T-cell (primary cell): Measurements from ENCODE around the gene CFAP299. TPM values are rescaled to one million over a fixed set of nuclear protein-coding genes. Genes with fewer than 3 reads are reported as not detected.
A peak's percentile ranks its signal among the peaks of the same experiment; 100 is the strongest.

Source experiments
- ATAC-seq, 4 experiments: fragments of 200-7000 bp in 3 of 4; fragments of 150-1000 bp in 1 of 4; cut with Tn5 transposase; replicated peaks in 1 of 4; 1 replicate in 3 of 4; 2 replicates in 1 of 4; pipeline ENCODE4 v1.10.0; 2021; ENCODE audit warnings: moderate library complexity in 3 of 4, mild to moderate bottlenecking in 2 of 4, moderate number of reproducible peaks in 1 of 4
- CTCF ChIA-PET, 2 donors: fragments of 300-600 bp; sonication (Branson Sonifier 250); formaldehyde crosslinking; loops; one replicate each; lab custom pipeline; 2022; ENCODE audit warnings: antibody characterized with exemption in 2 of 2; lab: Charles Lee
- POLR2A ChIA-PET, 2 donors: fragments of 300-600 bp; sonication (Branson Sonifier 250); formaldehyde crosslinking; loops; one replicate each; lab custom pipeline; 2022; ENCODE audit warnings: antibody characterized with exemption in 2 of 2; lab: Charles Lee
- DNase-seq, 35 experiments: peaks; one replicate each; pipeline versions ENCODE4 v3.0.0 to v3.0.0-alpha.2; 2013 to 2023
- H3K27ac ChIP-seq: one replicate; pipeline ENCODE4 v1.5.1; 2013; ENCODE audit warnings: low read length
- H3K27me3 ChIP-seq, 2 experiments: replicated peaks in 1 of 2; 1 replicate in 1 of 2; 2 replicates in 1 of 2; pipeline versions ENCODE4 v1.6.1 to v1.7.0; 2013; ENCODE audit warnings: low read length in 1 of 2, mixed read lengths in 1 of 2; ENCODE audit not compliant: control insufficient read depth in 2 of 2, insufficient read depth in 2 of 2; ENCODE audit errors: extremely low read depth in 1 of 2
- H3K36me3 ChIP-seq, 2 donors: 1 replicate in 1 of 2; 2 replicates in 1 of 2; pipeline versions ENCODE4 v1.6.1 to v1.7.0; 2013; ENCODE audit warnings: low read length in 1 of 2; ENCODE audit not compliant: control insufficient read depth in 2 of 2, insufficient read depth in 1 of 2; ENCODE audit errors: extremely low read depth in 1 of 2
- H3K4me1 ChIP-seq, 2 experiments: 1 replicate in 1 of 2; 2 replicates in 1 of 2; pipeline versions ENCODE4 v1.6.1 to v1.7.0; 2013; ENCODE audit warnings: low read length in 2 of 2, mixed read lengths in 1 of 2; ENCODE audit not compliant: insufficient read depth in 2 of 2, control insufficient read depth in 1 of 2; ENCODE audit errors: extremely low read depth in 1 of 2
- H3K4me3 ChIP-seq, 2 donors: 1 replicate in 1 of 2; 2 replicates in 1 of 2; pipeline versions ENCODE4 v1.5.1 to v1.7.0; 2013; ENCODE audit warnings: mild to moderate bottlenecking in 2 of 2, low read length in 1 of 2, moderate library complexity in 1 of 2; ENCODE audit not compliant: control insufficient read depth in 1 of 2; ENCODE audit errors: extremely low read depth in 1 of 2
- H3K9me3 ChIP-seq: 2 replicates; pipeline ENCODE4 v1.7.0; 2013
- H3K27ac Mint-ChIP-seq, 2 donors: one replicate each; pipeline ENCODE4 v1.8.0; 2020 to 2021; ENCODE audit warnings: mild to moderate bottlenecking in 2 of 2, mixed read lengths in 2 of 2
- H3K27me3 Mint-ChIP-seq, 2 donors: one replicate each; pipeline ENCODE4 v1.8.0; 2021 to 2022; ENCODE audit warnings: mixed read lengths in 2 of 2
- H3K36me3 Mint-ChIP-seq: one replicate; pipeline ENCODE4 v1.8.0; 2021; ENCODE audit warnings: mixed read lengths
- H3K4me1 Mint-ChIP-seq, 3 donors: one replicate each; pipeline ENCODE4 v1.8.0; 2020 to 2022; ENCODE audit warnings: mixed read lengths in 3 of 3, mild to moderate bottlenecking in 1 of 3
- H3K4me3 Mint-ChIP-seq, 3 donors: one replicate each; pipeline ENCODE4 v1.8.0; 2020 to 2022; ENCODE audit warnings: mild to moderate bottlenecking in 3 of 3, mixed read lengths in 3 of 3, moderate library complexity in 3 of 3
- H3K9me3 Mint-ChIP-seq, 3 donors: one replicate each; pipeline ENCODE4 v1.8.0; 2020 to 2022; ENCODE audit warnings: mixed read lengths in 3 of 3
- WGBS: methylation state at CpG from one replicate; pipeline ENCODE4 v1.1.5; 2013; ENCODE audit warnings: missing lambda C conversion rate; ENCODE audit not compliant: insufficient coverage; 5-methylcytosine and 5-hydroxymethylcytosine counted together
- total RNA-seq, 35 experiments: library from RNA in 6 of 35; stranded (reverse) in 6 of 35; fragments of 120-200 nt in 1 of 35; gene quantifications; one replicate each; pipeline versions ENCODE4 v1.2.1 to v1.2.4 and lab custom pipeline; 2013 to 2026

The CFAP299 gene
- total RNA-seq, 5 donors from 2014 or later (not counting 1 experiment from before 2014, with no cell fraction given), result 0.35 TPM; not detected in 4

- no peak overlapping the region for H3K4me3 Mint-ChIP-seq
- H3K4me3 ChIP-seq, result no peak overlapping the region
These were observed 136.2 kb downstream of the CFAP299 start for GRCh38 chr4:80471756-80472155.

GRCh38 chr4:80475236-80475635 is 139.7 kb downstream of the CFAP299 start:
- ATAC-seq, result no peak
- CTCF ChIA-PET, result no interaction called here
- peaks cover 8 to 16% (median 9%) of the 10 kb centered on the region in 3 donors for H3K4me1 Mint-ChIP-seq
- no peaks in the 10 kb centered on the region for H3K9me3 ChIP-seq
- peak overlapping the region; percentile 19 to 28 for H3K27ac Mint-ChIP-seq
- H3K4me3 Mint-ChIP-seq, result no peak overlapping the region
- no peaks in the 10 kb centered on the region for H3K27me3 Mint-ChIP-seq
- no peaks in the 10 kb centered on the region for H3K36me3 ChIP-seq
- H3K9me3 Mint-ChIP-seq, result peaks cover 0 to 8% (median 4%) of the 10 kb centered on the region in 3 donors
- H3K27me3 ChIP-seq, result no peaks in the 10 kb centered on the region
- POLR2A ChIA-PET, result no interaction called here
- H3K27ac ChIP-seq, result no peak overlapping the region
- no peak overlapping the region for H3K4me3 ChIP-seq
- no peak for DNase-seq
- H3K4me1 ChIP-seq, result no peaks in the 10 kb centered on the region
- WGBS, result 83% methylated on average over 2 of the region's 2 CpGs
- H3K36me3 Mint-ChIP-seq, result no peaks in the 10 kb centered on the region

More at GRCh38 chr4:80471756-80472155, 136.2 kb downstream of the CFAP299 start:
- no peak overlapping the region for H3K27ac Mint-ChIP-seq
- POLR2A ChIA-PET, result no interaction called here
- no peak for DNase-seq
- no peaks in the 10 kb centered on the region for H3K36me3 Mint-ChIP-seq
- H3K9me3 Mint-ChIP-seq, result peaks cover 0 to 5% (median 2%) of the 10 kb centered on the region in 3 donors
- ATAC-seq, result no peak
- H3K27ac ChIP-seq, result no peak overlapping the region
- no peaks in the 10 kb centered on the region for H3K36me3 ChIP-seq
- H3K4me1 ChIP-seq, result no peaks in the 10 kb centered on the region
- H3K4me1 Mint-ChIP-seq, result peaks cover 8 to 19% (median 14%) of the 10 kb centered on the region in 3 donors
- WGBS, result 100% methylated on average over 1 of the region's 9 CpGs
- H3K27me3 Mint-ChIP-seq, result no peaks in the 10 kb centered on the region
- H3K27me3 ChIP-seq, result no peaks in the 10 kb centered on the region
- CTCF ChIA-PET, result no interaction called here
- H3K9me3 ChIP-seq, result no peaks in the 10 kb centered on the region

- H3K36me3 ChIP-seq, result no peaks in the 10 kb centered on the region
These were observed 140.3 kb downstream of the CFAP299 start for GRCh38 chr4:80475798-80476197.

DNA sequence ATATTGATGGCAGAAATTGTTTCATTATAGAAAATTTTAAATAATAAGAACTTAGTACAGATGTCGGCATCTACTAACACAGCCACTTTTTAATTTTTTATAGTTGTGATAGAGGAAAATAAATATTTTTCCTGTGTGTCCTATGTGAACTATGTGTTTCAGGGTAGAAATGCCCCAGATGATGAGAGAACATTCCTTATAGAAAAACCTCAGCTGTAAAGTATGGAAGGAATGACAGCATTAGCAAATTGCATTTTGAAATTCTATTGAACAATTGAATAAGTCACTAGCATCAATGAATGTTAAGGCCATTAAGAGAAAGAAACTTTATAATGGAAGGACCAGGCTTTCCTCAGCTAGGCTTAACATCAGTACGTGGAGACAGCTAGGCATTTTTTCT is 149.2 kb downstream of the CFAP299 start:
- peaks cover 8 to 13% (median 9%) of the 10 kb centered on the region in 3 donors for H3K4me1 Mint-ChIP-seq
- DNase-seq (no peak), ATAC-seq (no peak)
- H3K36me3 Mint-ChIP-seq, result no peaks in the 10 kb centered on the region
- Histone ChIP-seq H3K4me3 (no peak overlapping the region), H3K27me3 (no peaks in the 10 kb centered on the region), H3K27ac (no peak overlapping the region), H3K9me3 (no peaks in the 10 kb centered on the region), H3K4me1 (no peaks in the 10 kb centered on the region), H3K36me3 (no peaks in the 10 kb centered on the region)
- CTCF ChIA-PET, result no interaction called here
- H3K27ac Mint-ChIP-seq, result no peak overlapping the region
- WGBS, result no CpG with 5 or more reads among the region's 2 CpGs
- POLR2A ChIA-PET, result interaction anchor here in 1 of 2 donors (0.7 kb wide), 2 partner anchors 15 to 56 kb away, joined by 3 read pairs; no protein-coding TSS in a partner anchor
- no peaks in the 10 kb centered on the region for H3K27me3 Mint-ChIP-seq
- H3K4me3 Mint-ChIP-seq, result no peak overlapping the region
- H3K9me3 Mint-ChIP-seq, result peaks cover 5 to 8% (median 6%) of the 10 kb centered on the region in 3 donors

More at GRCh38 chr4:80475798-80476197, 140.3 kb downstream of the CFAP299 start:
- ChIA-PET CTCF (no interaction called here), POLR2A (no interaction called here)
- Mint-ChIP-seq H3K4me1 (peaks cover 8 to 11% (median 11%) of the 10 kb centered on the region in 3 donors), H3K36me3 (no peaks in the 10 kb centered on the region), H3K9me3 (peaks cover 0 to 8% (median 4%) of the 10 kb centered on the region in 3 donors), H3K4me3 (no peak overlapping the region), H3K27ac (no peak overlapping the region), H3K27me3 (no peaks in the 10 kb centered on the region)
- DNase-seq (no peak), ATAC-seq (no peak)
- H3K9me3 ChIP-seq, result no peaks in the 10 kb centered on the region
- H3K4me1 ChIP-seq, result no peaks in the 10 kb centered on the region
- 100% methylated on average over 2 of the region's 3 CpGs for WGBS
- H3K27me3 ChIP-seq, result no peaks in the 10 kb centered on the region
- no peak overlapping the region for H3K27ac ChIP-seq
- H3K4me3 ChIP-seq, result no peak overlapping the region

- Mint-ChIP-seq H3K9me3 (peaks cover 5 to 12% (median 8%) of the 10 kb centered on the region in 3 donors), H3K4me1 (peaks cover 17 to 21% (median 17%) of the 10 kb centered on the region in 3 donors), H3K36me3 (no peaks in the 10 kb centered on the region), H3K4me3 (no peak overlapping the region), H3K27ac (no peak overlapping the region), H3K27me3 (no peaks in the 10 kb centered on the region)
- ChIA-PET CTCF (no interaction called here), POLR2A (no interaction called here)
- DNase-seq, result no peak
- peaks cover 0 to 4% of the 10 kb centered on the region in 2 experiments for H3K4me1 ChIP-seq
- no peaks in the 10 kb centered on the region for H3K9me3 ChIP-seq
- no peak overlapping the region for H3K27ac ChIP-seq
- no peak for ATAC-seq
- H3K4me3 ChIP-seq, result no peak overlapping the region
- WGBS, result 94% methylated on average over 2 of the region's 3 CpGs
- H3K36me3 ChIP-seq, result no peaks in the 10 kb centered on the region
- no peaks in the 10 kb centered on the region for H3K27me3 ChIP-seq
These were observed 151.1 kb downstream of the CFAP299 start for GRCh38 chr4:80486603-80487002.

- Mint-ChIP-seq H3K9me3 (peaks cover 8 to 16% (median 13%) of the 10 kb centered on the region in 3 donors), H3K4me1 (peaks cover 45 to 48% (median 48%) of the 10 kb centered on the region in 3 donors), H3K36me3 (peaks cover 2% of the 10 kb centered on the region), H3K27ac (peak overlapping the region in 1 of 2 donors; percentile 37), H3K4me3 (no peak overlapping the region), H3K27me3 (no peaks in the 10 kb centered on the region)
- Histone ChIP-seq H3K36me3 (no peaks in the 10 kb centered on the region), H3K4me1 (peaks cover 18 to 19% of the 10 kb centered on the region in 2 experiments), H3K27ac (no peak overlapping the region), H3K4me3 (no peak overlapping the region), H3K9me3 (no peaks in the 10 kb centered on the region), H3K27me3 (no peaks in the 10 kb centered on the region)
- no peak for ATAC-seq
- CTCF ChIA-PET, result no interaction called here
- no CpG with 5 or more reads among the region's 4 CpGs for WGBS
- DNase-seq, result no peak
- POLR2A ChIA-PET, result no interaction called here
These were observed 154.3 kb downstream of the CFAP299 start for GRCh38 chr4:80489798-80490197.
